HG03575 (cell line): ENCODE measurements around the gene FYN.
A peak's percentile ranks its signal among the peaks of the same experiment; 100 is the strongest.

ENCODE experiments used
- ATAC-seq: cut with Tn5 transposase; IDR thresholded peaks from one replicate; pipeline ENCODE4 v1.9.1; 2021; ENCODE audit not compliant: unreplicated experiment, insufficient number of reproducible peaks, low FRiP score; ENCODE audit errors: extremely low read depth

Gene FYN

DNA sequence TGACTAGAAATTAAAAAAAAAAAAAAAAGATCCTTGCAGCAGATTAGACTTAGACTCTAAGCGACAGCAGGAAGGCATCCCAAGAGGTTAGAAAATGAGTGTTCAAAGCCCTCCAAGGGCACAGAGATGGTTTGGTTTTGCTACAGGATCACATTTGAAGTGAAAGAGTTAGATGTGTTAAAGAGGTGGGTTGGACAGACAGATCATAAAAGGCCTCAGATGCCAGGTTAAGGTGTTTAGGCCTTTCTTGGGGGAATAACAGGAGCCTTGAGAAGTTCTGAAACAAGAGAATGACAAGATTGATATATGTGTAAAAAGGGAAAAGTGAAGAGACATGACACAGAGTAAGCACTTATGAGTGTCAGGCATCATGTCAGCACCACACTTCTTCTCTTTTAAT is 107.5 kb downstream of the FYN start:
- no peak for ATAC-seq

- ATAC-seq, result peak; percentile 63
These were observed 108.7 kb downstream of the FYN start for GRCh38 chr6:111764238-111765175.

- no peak for ATAC-seq
These were observed 109.9 kb downstream of the FYN start for GRCh38 chr6:111763381-111763780.

DNA sequence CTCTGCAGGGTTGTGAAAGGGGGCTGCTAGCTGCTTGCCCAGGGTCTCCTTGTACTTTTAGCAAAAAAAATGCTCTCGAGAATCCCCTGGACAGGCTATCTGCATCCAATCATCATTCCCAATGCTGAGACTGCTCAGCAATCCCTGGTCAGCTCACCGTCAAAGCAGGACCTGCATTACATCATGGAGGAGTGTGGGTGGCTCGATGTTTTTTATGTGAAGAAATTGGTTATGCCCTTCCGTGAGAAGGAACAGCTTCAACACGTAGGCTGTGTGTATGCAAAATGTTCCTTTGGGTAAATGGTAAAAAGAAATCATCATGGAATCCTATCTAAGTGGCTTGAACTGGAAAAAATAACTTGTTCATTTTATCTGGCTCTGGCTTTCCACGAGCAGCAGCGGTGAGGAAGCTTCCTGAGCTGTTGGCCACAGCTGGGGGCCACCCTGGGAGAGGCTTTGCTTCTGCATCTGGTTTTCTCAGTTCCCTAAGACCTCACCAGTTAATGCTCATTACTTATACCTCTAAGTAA is 111.4 kb downstream of the FYN start:
- no peak for ATAC-seq

DNA sequence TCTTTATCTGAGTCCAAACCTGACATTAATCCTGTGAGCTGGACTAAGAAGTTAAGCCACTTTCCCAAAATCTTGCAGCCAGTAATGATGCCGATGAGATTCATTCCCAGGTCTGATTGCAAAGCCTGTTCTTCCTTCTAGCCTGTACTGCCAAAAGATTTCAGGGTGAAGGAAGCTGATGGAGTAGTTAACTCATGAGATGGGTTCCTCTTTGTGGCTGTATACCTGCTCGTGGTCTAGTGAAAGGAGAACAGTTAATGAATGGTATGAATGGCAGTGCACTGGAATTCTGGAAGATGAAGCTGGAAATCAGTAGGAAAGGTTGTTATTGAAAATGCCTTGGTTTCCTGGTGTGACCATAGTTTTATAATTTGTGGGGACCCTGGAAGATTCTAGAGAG is 112.0 kb downstream of the FYN start:
- no peak for ATAC-seq

DNA sequence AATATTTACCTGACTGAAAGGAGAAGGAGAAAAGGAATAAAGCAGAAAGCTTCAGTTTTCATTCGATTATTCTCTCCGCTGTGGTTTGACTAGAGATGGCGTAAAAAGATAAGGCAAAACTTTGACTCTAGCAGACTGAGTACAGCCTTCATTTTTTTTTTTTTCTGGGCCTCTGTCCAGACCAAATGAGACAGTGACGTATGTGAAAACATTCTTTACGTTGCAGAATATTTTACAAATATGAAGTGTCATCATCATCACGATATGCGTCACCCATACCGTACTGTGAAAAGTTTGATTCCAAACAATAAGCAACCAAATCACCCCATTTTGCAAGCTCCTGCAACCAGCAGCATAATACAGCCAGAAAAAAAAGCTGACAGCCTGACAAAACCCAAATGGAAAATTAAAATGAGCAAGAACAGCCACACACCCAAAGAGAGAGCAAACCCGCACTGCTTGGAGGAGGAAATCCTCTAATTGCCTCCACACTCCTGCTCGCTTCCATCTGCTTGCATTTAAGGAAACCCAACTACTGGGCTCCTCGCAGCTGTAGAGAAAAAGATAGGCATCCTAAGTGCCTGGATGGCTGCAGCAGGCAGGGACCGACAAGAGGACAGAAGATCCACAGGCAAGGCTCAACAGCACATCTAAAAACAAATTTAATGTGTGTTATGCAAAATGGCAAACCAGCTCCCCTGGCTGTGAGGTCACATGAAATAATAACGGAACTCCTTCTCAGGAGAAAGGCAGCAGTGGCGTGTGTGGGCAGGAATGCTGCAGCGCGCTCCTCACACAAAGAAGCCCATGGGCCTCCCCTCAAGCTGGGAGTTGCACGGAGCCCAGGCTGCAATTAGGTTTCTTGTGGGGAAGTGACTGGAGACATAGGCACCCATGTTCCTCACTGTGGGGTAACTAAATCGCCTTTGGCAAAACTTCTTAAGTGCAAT is 113.1 kb downstream of the FYN start:
- ATAC-seq, result no peak

DNA sequence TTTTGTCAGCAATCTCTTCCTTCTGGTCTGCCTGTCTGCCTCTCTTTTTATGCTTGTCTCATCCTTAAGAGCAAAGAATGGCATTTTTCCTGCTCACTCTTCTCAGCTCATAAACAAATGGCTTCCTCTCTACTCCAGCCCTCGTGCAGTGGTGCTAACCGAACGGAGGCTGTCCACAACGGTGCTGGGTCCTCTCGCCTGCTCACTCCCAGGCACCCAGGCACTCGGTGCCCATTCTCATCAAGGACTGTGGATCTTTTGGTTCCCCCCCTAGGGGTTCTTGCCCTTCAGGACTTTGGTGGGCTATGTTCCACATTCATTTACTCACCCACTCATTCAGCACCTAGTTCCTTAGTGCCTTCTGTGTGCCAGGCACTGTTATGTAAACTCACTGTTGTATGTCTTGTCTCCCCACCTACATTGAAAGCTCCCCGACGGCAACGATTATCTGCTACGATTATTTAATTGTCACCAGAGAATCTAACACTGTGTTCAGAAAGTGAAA is 113.9 kb downstream of the FYN start:
- ATAC-seq, result no peak

- no peak for ATAC-seq
These were observed 114.5 kb downstream of the FYN start for GRCh38 chr6:111758608-111759329.

DNA sequence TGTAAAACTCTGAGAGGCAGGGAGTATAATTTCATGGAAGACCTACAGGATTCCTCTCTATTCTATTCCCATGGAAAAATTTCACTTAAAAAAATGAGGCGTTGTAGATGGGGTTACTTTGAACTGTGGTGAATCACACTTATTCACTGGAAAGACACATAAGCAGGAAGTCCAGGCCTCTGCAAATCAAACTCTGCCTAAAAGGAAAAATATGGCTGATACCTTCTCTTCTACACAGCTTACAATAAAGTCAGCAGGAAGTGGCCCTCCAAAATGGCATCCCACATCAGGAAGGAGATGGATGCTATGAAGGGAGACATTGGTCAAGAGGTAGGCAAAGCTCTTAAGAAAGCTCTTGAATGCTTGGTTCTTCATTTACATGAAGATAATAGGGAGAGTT is 115.9 kb downstream of the FYN start:
- ATAC-seq, result no peak

DNA sequence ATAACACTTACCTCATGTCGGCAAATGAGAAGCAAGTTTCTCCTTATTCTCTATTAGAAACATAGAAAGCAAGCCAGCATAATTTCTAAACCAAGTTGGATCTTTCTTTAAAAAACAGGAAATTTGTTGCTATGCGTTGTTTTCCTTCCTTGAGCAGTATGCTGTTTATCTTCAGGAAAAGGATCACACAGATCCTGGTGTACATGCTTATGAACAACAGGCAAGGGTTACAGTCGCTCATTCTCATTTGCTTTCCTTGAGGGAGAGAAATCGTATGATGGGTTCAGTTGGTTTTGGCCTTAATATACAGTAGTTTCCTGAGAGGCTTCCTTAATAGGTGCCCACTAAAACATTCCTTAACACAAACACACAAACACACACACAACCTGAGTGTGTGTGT is 118.8 kb downstream of the FYN start:
- no peak for ATAC-seq

- no peak for ATAC-seq
These were observed 119.7 kb downstream of the FYN start for GRCh38 chr6:111753573-111753972.

DNA sequence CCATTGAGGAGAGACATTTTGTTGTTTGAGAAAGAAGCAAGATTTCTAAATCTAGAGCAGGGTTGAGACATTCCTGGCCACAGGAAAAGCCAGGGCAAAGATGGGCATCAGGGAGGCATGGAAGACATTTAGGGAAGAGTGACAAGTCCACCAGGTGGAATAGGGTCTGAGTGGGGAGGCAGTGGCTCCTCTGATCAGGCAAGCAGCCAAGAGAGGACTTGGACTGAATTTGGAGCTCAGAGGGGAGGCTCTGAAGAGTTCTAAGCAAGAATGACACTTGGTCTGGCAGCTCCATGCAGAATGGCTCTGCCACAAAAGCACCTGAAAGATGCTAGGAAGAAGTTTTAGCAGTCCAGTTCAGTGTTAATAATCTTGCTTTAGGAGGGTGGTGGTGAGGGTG is 120.8 kb downstream of the FYN start:
- no peak for ATAC-seq

- no peak for ATAC-seq
These were observed 122.2 kb downstream of the FYN start for GRCh38 chr6:111750753-111751673.

DNA sequence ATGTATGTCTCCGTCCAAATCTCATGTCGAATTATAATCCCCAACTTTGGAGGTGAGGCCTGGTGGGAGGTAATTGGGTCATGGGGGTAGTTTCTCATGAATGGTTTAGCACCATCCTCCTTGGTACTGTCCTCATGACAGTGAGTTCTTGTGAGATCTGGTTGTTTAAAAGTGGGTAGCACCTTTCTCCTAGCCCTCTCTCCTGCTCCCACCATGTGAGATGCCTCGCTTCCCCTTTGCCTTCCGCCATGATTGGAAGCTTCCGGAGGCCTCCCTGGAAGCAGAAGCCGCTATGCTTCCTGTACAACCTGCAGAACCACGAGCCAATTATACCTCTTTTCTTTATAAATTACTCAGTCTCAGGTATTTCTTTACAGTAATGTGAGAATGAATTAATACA is 123.1 kb downstream of the FYN start:
- ATAC-seq, result no peak

DNA sequence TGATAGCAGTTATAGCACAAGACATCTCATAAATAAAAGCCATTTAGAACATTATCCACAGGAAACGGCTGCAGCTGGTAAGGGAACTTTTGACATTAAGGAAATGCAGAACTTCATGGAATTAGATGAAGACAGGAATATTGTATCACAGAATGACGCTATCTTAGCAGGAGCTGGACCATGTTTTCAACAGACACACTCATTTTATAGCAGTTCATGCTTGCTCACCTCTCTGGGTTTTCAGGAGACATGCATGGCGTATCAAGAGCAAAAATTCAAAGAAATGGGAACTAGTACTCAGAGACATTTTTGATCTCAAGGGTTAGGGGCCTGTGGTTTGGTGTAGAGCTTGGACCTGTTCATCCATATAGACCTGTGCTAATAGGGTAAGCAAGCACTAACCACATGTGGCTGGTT is 125.0 kb downstream of the FYN start:
- ATAC-seq, result no peak

GRCh38 chr6:111747829-111748228 is 125.4 kb downstream of the FYN start:
- ATAC-seq, result no peak

DNA sequence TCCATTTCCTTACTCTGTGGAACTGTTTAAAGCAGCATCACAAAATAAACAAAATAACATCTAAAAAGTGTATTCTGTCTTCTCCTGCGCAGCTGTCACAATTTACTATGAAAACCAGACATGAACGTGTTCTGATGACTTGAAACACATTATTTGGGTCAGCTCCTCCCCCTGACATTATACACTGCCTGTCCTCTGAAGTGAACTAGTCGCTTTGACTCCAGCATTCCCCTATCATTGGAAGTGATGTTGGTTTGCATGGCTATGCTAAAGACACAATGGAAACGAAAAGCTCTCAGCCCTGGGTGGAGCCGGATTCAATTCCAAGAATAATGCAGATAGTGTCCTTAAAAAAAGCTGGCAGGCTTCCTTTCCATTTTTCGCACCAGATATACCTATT is 125.9 kb downstream of the FYN start:
- ATAC-seq, result no peak

- no peak for ATAC-seq
These were observed 126.3 kb downstream of the FYN start for GRCh38 chr6:111746983-111747382.
